Measurements from ENCODE around the gene SLC10A3.
A peak's percentile ranks its signal among the peaks of the same experiment; 100 is the strongest.

Gene SLC10A3, protein sequence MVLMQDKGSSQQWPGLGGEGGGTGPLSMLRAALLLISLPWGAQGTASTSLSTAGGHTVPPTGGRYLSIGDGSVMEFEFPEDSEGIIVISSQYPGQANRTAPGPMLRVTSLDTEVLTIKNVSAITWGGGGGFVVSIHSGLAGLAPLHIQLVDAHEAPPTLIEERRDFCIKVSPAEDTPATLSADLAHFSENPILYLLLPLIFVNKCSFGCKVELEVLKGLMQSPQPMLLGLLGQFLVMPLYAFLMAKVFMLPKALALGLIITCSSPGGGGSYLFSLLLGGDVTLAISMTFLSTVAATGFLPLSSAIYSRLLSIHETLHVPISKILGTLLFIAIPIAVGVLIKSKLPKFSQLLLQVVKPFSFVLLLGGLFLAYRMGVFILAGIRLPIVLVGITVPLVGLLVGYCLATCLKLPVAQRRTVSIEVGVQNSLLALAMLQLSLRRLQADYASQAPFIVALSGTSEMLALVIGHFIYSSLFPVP

DNA sequence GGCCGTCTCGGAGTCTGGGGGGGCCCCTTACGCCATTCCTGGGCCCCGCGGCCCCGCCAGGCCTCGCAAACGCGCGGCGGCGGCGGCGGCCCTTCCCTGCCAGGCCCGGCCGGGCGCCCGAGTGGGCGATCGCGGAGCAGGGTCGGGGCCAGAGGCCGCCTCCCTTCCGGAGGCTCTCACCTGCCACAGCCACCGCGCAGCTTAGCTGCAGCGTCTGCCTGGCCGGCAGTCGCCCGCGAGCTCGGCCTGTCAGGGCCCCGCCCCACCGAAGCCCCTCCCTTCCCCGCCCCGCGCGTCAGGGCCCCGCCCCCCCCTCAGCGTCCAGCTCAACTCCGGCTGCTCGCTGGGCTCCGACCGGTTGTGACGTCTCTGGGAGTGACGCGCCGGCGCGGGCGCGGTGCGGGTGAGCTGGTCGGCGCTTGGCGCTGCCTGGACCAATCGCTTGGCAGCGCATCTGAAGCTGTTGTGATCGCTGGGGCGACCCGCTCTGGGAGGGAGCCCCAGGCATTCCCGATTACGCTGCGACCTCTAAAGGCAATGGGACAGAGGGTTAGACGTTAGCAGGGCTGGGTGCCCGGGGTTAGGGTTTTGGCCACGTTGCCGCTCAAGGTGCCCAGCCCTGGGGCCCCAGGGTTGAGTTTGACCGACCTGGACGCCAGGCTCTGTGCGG, at the start of gene SLC10A3:
TSS of gene SLC10A3 (minus strand) at position 216 of the 670 bp plus-strand sequence. CDS start 1,689 bp downstream, outside the sequence.
- peak; percentile 87 for DNase-seq (ENCODE audit: low read depth)

DNA sequence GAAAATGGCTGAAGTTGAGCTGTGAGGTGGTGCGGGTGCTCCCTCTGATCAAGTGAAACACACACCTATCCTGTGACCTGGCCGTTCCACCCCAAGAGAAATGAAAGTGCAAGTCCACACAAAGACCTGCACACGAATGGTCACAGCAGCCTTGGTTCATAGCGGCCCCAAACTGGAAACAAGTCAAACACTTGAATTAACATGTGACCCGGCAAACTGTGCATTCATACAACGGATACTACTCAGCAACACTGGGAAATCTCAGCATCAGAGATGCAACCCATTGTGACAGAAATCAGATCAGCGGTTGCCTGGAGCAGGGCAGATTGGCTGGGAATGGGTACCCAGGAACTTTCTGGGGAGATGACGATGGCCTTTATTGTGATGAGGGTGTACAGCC, 48.6 kb upstream of the SLC10A3 start:
- DNase-seq (ENCODE audit: low read depth), result no peak

DNA sequence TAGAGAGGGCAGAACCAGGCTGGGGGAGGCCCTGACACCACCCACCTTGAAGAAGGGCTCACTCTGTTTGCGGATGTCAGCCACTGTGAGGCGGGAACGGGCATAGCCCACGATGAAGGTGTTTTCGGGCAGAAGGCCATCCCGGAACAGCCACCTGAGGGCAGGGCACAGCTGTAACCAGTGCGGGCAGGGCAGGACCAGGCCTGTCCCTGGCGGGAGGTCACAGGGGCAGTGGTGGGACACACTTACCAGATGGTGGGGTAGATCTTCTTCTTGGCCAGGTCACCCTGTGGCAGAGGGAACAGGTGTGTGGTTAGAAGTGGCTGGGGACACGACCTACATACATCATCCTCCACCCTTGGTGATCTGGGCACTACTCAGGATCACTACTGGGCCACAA, 45.5 kb upstream of the SLC10A3 start:
- no peak for DNase-seq (ENCODE audit: low read depth)

DNA sequence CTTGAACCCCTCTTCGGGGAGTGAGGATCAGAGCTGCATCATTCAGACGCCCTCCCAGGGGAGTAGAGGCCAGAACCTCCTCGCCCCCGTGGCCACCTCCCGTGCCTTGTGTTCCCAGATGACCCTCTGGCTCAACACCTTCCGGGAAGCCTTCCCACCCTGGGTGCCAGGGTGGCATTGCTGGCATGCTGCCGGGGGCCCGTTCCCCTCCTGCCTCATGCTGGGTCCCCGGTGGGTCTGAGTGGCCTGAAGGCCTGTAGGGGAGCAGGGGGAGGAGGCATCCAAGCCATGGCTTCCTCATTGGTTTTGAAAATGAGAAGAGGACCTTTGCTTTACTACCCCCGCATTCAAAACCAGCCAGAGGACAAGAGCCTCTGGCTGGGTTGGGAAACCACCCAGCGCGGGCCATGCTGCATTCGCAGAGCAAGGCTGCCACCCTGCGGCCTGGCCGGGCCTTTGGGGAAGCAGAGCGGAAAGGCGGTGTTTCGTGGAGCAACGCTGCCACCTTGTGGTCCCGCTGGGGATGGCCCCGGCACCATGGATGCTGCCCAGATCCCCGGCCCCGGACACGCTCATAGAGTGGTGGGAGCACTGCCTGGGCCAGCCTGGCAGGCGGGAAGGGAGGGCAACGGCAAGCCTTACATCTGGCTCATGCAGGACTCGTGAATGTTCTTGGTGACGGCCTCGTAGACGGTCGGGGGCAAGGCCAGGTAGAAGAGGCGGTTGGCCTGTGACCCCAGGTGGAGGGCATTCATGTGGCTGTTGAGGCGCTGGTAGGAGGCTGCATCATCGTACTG, 44.3 kb upstream of the SLC10A3 start:
- peak; percentile 76 for DNase-seq (ENCODE audit: low read depth)

DNA sequence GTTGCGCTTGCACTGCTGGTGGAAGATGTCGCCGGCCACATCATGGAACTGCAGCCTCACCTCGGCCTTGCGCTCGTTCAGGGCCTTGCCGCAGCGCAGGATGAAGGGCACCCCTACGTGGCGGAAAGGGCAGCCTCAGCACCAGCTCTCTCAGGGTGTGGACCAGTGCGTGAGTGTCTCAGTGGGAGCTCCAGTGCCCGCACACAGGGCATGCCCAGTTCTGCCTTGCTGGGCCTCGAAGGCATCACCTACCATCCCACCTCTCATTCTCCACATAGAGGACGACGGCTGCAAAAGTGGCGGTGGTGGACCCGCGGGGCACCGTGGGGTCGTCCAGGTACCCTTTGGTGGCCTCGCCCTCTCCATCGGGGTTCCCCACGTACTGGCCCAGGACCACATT, 42.3 kb upstream of the SLC10A3 start:
- no peak for DNase-seq (ENCODE audit: low read depth)

DNA sequence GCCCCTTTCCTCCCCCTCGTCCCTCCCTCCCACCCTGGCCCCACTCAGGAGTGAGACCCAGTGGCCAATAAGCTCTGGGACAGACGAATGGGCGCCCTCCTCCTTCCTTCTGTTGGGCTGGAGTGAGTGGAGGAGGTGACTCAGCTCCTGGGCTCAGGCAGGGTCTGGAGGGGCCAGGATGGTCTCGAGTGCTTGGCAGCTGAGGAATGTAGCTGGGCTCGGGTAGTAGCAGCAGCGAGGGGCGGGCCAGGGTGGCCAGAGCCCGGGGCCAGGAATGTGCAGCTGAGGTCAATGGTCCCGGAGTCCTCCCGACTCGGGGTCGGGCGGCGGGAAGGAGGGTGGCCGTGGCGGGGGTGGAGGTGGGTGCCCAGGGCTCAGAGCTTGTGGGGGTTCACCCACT, 41.2 kb upstream of the SLC10A3 start:
- DNase-seq (ENCODE audit: low read depth), result no peak

GRCh38 chrX:154530286-154530685, 39.9 kb upstream of the SLC10A3 start:
- DNase-seq (ENCODE audit: low read depth), result no peak

- DNase-seq (ENCODE audit: low read depth), result no peak
Observed at GRCh38 chrX:154529206-154529612, 38.8 kb upstream of the SLC10A3 start.

GRCh38 chrX:154526901-154527675, 36.7 kb upstream of the SLC10A3 start:
- DNase-seq (ENCODE audit: low read depth), result peak; percentile 21

- no peak for DNase-seq (ENCODE audit: low read depth)
Observed at GRCh38 chrX:154525606-154526490, 35.4 kb upstream of the SLC10A3 start.

- DNase-seq (ENCODE audit: low read depth), result no peak
Observed at GRCh38 chrX:154519389-154519788, 29.0 kb upstream of the SLC10A3 start.

DNA sequence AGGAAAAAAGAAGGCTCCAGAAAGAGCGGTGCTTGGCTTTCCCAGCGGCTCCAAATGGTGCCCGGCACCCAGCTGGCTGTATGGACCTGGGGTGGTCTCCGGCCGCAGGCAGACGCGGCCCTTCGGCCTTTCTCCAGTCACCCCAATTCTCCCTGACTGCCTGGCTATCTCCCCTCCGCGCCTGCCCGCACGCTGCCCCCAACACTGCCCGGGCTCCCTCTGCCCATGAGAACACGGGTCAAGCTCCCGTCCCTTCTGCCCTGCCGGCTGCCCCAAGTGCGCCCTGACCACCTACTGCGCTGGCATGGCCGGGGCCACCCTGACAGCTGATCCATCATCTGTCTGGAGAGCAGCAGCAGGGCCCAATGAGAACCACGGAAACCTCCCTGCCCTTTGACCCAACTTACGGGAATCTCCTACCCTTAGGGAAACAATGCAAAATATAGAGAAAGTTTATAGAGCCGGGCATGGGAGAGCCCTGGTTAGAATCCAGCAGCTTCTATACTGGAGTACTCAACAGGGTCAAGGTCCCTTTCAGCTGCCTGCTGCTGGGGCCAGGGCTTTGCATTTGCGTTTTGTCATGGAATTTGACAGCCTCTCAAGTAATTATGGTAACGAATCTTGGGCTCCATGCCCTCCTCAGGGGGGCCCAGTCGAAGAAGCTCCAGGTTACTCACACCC, 26.8 kb upstream of the SLC10A3 start:
- no peak for DNase-seq (ENCODE audit: low read depth)

- no peak for DNase-seq (ENCODE audit: low read depth)
Observed at GRCh38 chrX:154516656-154517100, 26.2 kb upstream of the SLC10A3 start.

DNA sequence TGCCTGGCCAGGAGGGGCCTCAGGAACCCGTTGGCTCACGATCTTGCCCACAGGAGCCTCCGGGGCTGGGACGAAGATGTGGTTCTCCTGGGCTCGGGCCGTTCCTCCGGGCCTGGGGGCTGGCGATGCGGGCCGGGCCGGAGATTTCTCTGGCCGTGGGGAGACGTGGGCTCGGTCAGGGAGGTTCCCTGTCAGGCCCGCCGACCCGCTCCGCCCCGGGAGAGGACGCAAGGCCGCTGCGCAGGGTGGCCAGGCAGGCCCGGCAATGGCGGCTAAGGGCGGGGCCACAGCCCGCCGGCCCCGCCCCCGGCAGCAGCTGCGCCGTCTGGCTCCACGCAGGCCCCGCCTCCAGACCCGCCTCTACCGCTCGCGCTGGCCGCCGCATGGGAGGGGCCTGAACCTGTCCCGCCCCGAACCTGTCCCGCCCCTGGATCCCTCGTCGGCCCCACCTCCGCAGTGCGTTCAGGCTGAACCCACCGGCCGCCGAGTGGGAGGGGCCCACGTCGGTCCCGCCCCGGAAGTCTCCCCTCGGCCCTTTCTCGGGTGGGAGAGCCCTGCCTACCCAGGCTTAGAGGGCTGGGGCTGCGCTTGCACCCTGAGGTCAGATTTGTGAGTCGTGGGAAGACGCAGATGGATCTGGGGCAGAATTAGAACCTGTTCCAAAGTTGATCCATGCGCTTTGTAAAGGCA, 25.7 kb upstream of the SLC10A3 start, which contains the start of gene FAM3A:
TSS of gene FAM3A (minus strand) at position 267 of the 690 bp plus-strand sequence. CDS start 460 bp downstream, outside the sequence.
- DNase-seq (ENCODE audit: low read depth), result peak; percentile 84

GRCh38 chrX:154515090-154515965, 24.9 kb upstream of the SLC10A3 start:
- DNase-seq (ENCODE audit: low read depth), result no peak

DNA sequence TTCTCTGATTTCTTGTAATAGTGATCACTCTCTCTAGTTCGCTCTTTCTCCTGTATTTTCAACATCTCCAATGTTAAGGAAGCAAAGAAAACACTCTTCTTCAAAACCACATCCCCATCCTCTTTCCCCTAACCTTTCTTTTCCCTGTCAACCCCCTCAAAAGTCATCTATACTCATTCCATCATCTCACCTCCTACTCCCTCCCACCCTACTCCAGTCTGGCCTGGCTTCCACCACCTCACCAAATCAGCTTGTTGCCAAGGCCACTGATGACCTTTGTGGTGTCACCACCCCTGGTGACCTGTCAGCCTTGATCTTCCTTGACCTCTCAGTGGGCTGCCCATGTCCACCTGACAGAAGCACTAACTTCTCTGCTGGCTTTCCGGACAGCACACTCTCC, 23.3 kb upstream of the SLC10A3 start:
- no peak for DNase-seq (ENCODE audit: low read depth)

- no peak for DNase-seq (ENCODE audit: low read depth)
Observed at GRCh38 chrX:154512879-154513553, 22.6 kb upstream of the SLC10A3 start.

- DNase-seq (ENCODE audit: low read depth), result no peak
Observed at GRCh38 chrX:154511761-154512160, 21.3 kb upstream of the SLC10A3 start.

Measured in T-helper 22 cell (primary cell).